SU-DHL-6 (cell line): ENCODE measurements around the gene CABP7.

Experiments used
- EZH2phosphoT487 ChIP-seq: fragments of 200-600 bp; sonication (generic), shearing (Covaris generic); conservative IDR thresholded peaks from 2 replicates; pipeline ENCODE4 v1.6.1; 2018; ENCODE audit warnings: mild to moderate bottlenecking, antibody characterized with exemption, low read length, moderate library complexity, mixed read lengths
- TF ChIP-seq, protein P1 (sequence below): fragments of 200-600 bp; sonication (generic); IDR thresholded peaks from one replicate; pipeline ENCODE4 v1.5.1; 2017; ENCODE audit warnings: antibody characterized with exemption, mild to moderate bottlenecking, low read length, moderate library complexity; ENCODE audit not compliant: insufficient read depth, poor library complexity, severe bottlenecking

GRCh38 chr22:29750559-29751538 is 31.0 kb downstream of the CABP7 start:
- TF ChIP-seq, protein P1, sequence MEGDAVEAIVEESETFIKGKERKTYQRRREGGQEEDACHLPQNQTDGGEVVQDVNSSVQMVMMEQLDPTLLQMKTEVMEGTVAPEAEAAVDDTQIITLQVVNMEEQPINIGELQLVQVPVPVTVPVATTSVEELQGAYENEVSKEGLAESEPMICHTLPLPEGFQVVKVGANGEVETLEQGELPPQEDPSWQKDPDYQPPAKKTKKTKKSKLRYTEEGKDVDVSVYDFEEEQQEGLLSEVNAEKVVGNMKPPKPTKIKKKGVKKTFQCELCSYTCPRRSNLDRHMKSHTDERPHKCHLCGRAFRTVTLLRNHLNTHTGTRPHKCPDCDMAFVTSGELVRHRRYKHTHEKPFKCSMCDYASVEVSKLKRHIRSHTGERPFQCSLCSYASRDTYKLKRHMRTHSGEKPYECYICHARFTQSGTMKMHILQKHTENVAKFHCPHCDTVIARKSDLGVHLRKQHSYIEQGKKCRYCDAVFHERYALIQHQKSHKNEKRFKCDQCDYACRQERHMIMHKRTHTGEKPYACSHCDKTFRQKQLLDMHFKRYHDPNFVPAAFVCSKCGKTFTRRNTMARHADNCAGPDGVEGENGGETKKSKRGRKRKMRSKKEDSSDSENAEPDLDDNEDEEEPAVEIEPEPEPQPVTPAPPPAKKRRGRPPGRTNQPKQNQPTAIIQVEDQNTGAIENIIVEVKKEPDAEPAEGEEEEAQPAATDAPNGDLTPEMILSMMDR: no peak
- TF ChIP-seq EZH2phosphoT487: no peak
